PC-3 (cell line): ENCODE results near the gene SAMD8. TPM values are rescaled to one million over a fixed set of nuclear protein-coding genes. Genes with fewer than 3 reads are reported as not detected.

Source experiments
- ATAC-seq: fragments of 200-7000 bp; cut with Tn5 transposase; 2 replicates; pipeline ENCODE4 v1.9.1; 2020; ENCODE audit warnings: mild to moderate bottlenecking, moderate library complexity
- BruUV-seq: library from RNA; stranded (reverse); fragments of 400-500 nt; replicated peaks from 2 replicates; lab custom pipeline; 2021; lab: Mats Ljungman, UMichigan
- CTCF ChIA-PET: fragments of 300-600 bp; sonication (Branson Sonifier 250); formaldehyde crosslinking; loops from one replicate; lab custom pipeline; 2022; ENCODE audit warnings: antibody characterized with exemption; lab: Charles Lee
- POLR2A ChIA-PET: fragments of 300-600 bp; sonication (Branson Sonifier 250); formaldehyde crosslinking; loops from one replicate; lab custom pipeline; 2022; ENCODE audit warnings: antibody characterized with exemption; ENCODE audit not compliant: unreplicated experiment; lab: Charles Lee
- DNase-seq: peaks from one replicate; pipeline ENCODE4 v3.0.0-alpha.2; 2015
- H2AFZ ChIP-seq: fragments of 300-600 bp; sonication (generic); 2 replicates; pipeline ENCODE4 v1.6.0; 2016; ENCODE audit warnings: antibody characterized with exemption, low read length
- H3F3A ChIP-seq: fragments of 300-600 bp; sonication (generic); one replicate; pipeline ENCODE4 v1.6.0; 2017; ENCODE audit warnings: antibody characterized with exemption, low read length, control low read depth, mild to moderate bottlenecking; ENCODE audit not compliant: unreplicated experiment
- H3K27ac ChIP-seq: fragments of 300-600 bp; sonication (generic); 2 replicates; pipeline ENCODE4 v1.5.1; 2016; ENCODE audit warnings: mild to moderate bottlenecking, low read length
- H3K27me3 ChIP-seq: fragments of 300-600 bp; sonication (generic); 2 replicates; pipeline ENCODE4 v1.6.1; 2016; ENCODE audit warnings: low read length, mixed read lengths
- H3K36me3 ChIP-seq: fragments of 300-600 bp; sonication (generic); 2 replicates; pipeline ENCODE4 v1.6.1; 2016; ENCODE audit warnings: low read depth, mixed run types, low read length, mixed read lengths
- H3K4me1 ChIP-seq: fragments of 300-600 bp; sonication (generic); 2 replicates; pipeline ENCODE4 v1.5.1; 2016; ENCODE audit warnings: low read length; ENCODE audit not compliant: insufficient read depth
- H3K4me2 ChIP-seq: fragments of 300-600 bp; sonication (generic); 2 replicates; pipeline ENCODE4 v1.6.0; 2016; ENCODE audit warnings: low read length
- H3K4me3 ChIP-seq: fragments of 300-600 bp; sonication (generic); 2 replicates; pipeline ENCODE4 v1.5.1; 2016; ENCODE audit warnings: mild to moderate bottlenecking, low read length, mixed read lengths
- H3K79me2 ChIP-seq: fragments of 300-600 bp; sonication (generic); 2 replicates; pipeline ENCODE4 v1.6.1; 2017; ENCODE audit warnings: low read length, mixed read lengths
- H3K9ac ChIP-seq: fragments of 300-600 bp; sonication (generic); 2 replicates; pipeline ENCODE4 v1.6.0; 2016; ENCODE audit warnings: mild to moderate bottlenecking, low read length
- H3K9me2 ChIP-seq: fragments of 300-600 bp; sonication (generic); replicated peaks from 2 replicates; pipeline ENCODE4 v1.6.1; 2016; ENCODE audit warnings: mixed run types, low read length, mixed read lengths
- H3K9me3 ChIP-seq: fragments of 300-600 bp; sonication (generic); 2 replicates; pipeline ENCODE4 v1.6.1; 2016; ENCODE audit warnings: low read length, mixed read lengths
- H4K20me1 ChIP-seq: fragments of 300-600 bp; sonication (generic); 2 replicates; pipeline ENCODE4 v1.6.1; 2016; ENCODE audit warnings: low read length, mixed read lengths
- CTCF ChIP-seq: fragments of 300-600 bp; sonication (generic); conservative IDR thresholded peaks from 2 replicates; pipeline ENCODE4 v1.5.1; 2017; ENCODE audit warnings: antibody characterized with exemption, low read depth, mild to moderate bottlenecking, low read length
- EZH2 ChIP-seq: fragments of 300-600 bp; sonication (generic); IDR thresholded peaks from one replicate; pipeline ENCODE4 v1.6.1; 2017; ENCODE audit warnings: antibody characterized with exemption, mild to moderate bottlenecking, low read length; ENCODE audit not compliant: unreplicated experiment
- EZH2phosphoT487 ChIP-seq: fragments of 300-600 bp; sonication (generic); IDR thresholded peaks from 2 replicates; pipeline ENCODE4 v1.6.1; 2018; ENCODE audit warnings: mild to moderate bottlenecking, antibody characterized with exemption, low read length, borderline replicate concordance
- intact Hi-C: fragments of 100-400 bp; cut with micrococcal nuclease; formaldehyde crosslinking; loops from 2 replicates; pipeline ENCODE4 v1.9.0; 2023
- total RNA-seq: library from RNA; depleted of rRNA; stranded (reverse); fragments of >200 nt; gene quantifications from 2 replicates; pipeline ENCODE4 v1.2.3, GENCODE V29; 2014

The SAMD8 gene
- total RNA-seq, 1 experiment from 2014 or later: 47.4 TPM

- Histone ChIP-seq H3K27ac (no peak overlapping the region), H3K36me3 (peaks cover 9% of the 10 kb centered on the region), H3K9me2 (no peaks in the 10 kb centered on the region), H3K27me3 (no peaks in the 10 kb centered on the region), H4K20me1 (peaks cover 13% of the 10 kb centered on the region), H3K4me2 (no peak overlapping the region), H3K4me3 (no peak overlapping the region), H3K9me3 (no peaks in the 10 kb centered on the region), H2AFZ (no peak overlapping the region), H3K4me1 (peaks cover 41% of the 10 kb centered on the region), H3F3A (no peaks in the 10 kb centered on the region), H3K9ac (no peak overlapping the region), H3K79me2 (peaks cover 18% of the 10 kb centered on the region)
- ChIA-PET POLR2A (no interaction called here), CTCF (interaction anchor here (2.0 kb wide), 1 partner anchor 28 kb away, joined by 6 read pairs; the partner anchor contains the start of gene COMTD1)
- intact Hi-C loops: no loop called here
- no peak for ATAC-seq
- TF ChIP-seq EZH2phosphoT487: no peak
- TF ChIP-seq EZH2: no peak
- no peak for TF ChIP-seq CTCF
- no peak for DNase-seq
- no TSS peak for BruUV-seq
Observed at GRCh38 chr10:75207079-75207856, 95.8 kb downstream of the SAMD8 start.

GRCh38 chr10:75207857-75208144 lies 96.3 kb downstream of the SAMD8 start:
- CTCF ChIA-PET: interaction anchor here (2.0 kb wide), 1 partner anchor 28 kb away, joined by 6 read pairs; the partner anchor contains the start of gene COMTD1
- no peak overlapping the region for H2AFZ ChIP-seq
- no peaks in the 10 kb centered on the region for H3K9me2 ChIP-seq
- no peak overlapping the region for H3K27ac ChIP-seq
- H3K4me2 ChIP-seq: 0 out of 2 replicates have a peak overlapping the region, but pooled peaks have one; percentile 1
- peaks cover 23% of the 10 kb centered on the region for H3K79me2 ChIP-seq
- no peaks in the 10 kb centered on the region for H3F3A ChIP-seq
- POLR2A ChIA-PET: interaction anchor here (0.5 kb wide), 1 partner anchor 20 kb away, joined by 4 read pairs; no protein-coding TSS in a partner anchor
- intact Hi-C loops: no loop called here
- H3K4me1 ChIP-seq: peaks cover 41% of the 10 kb centered on the region
- no peak overlapping the region for H3K9ac ChIP-seq
- no peak for ATAC-seq
- H3K9me3 ChIP-seq: no peaks in the 10 kb centered on the region
- TF ChIP-seq EZH2: no peak
- TF ChIP-seq EZH2phosphoT487: no peak
- no peak for TF ChIP-seq CTCF
- BruUV-seq: no TSS peak
- DNase-seq: no peak
- no peak overlapping the region for H3K4me3 ChIP-seq
- H4K20me1 ChIP-seq: peaks cover 19% of the 10 kb centered on the region
- no peaks in the 10 kb centered on the region for H3K27me3 ChIP-seq
- peaks cover 15% of the 10 kb centered on the region for H3K36me3 ChIP-seq

GRCh38 chr10:75208181-75208580 lies 96.7 kb downstream of the SAMD8 start:
- POLR2A ChIA-PET: interaction anchor here (0.5 kb wide), 1 partner anchor 20 kb away, joined by 4 read pairs; no protein-coding TSS in a partner anchor
- Histone ChIP-seq H3K4me1 (peaks cover 41% of the 10 kb centered on the region), H2AFZ (no peak overlapping the region)

More at GRCh38 chr10:75208181-75208580, 96.7 kb downstream of the SAMD8 start:
- Histone ChIP-seq H4K20me1 (peaks cover 23% of the 10 kb centered on the region), H3K27ac (peak overlapping the region; percentile 0; the same call in 1 of the 2 replicates), H3F3A (no peaks in the 10 kb centered on the region), H3K36me3 (peaks cover 18% of the 10 kb centered on the region), H3K4me3 (no peak overlapping the region), H3K9me2 (no peaks in the 10 kb centered on the region), H3K27me3 (no peaks in the 10 kb centered on the region), H3K4me2 (peak overlapping the region; percentile 1; the same call in 1 of the 2 replicates), H3K79me2 (peaks cover 27% of the 10 kb centered on the region), H3K9me3 (no peaks in the 10 kb centered on the region), H3K9ac (no peak overlapping the region)
- CTCF ChIA-PET: interaction anchor here (2.0 kb wide), 1 partner anchor 27 kb away, joined by 6 read pairs; the partner anchor contains the start of gene COMTD1
- intact Hi-C loops: no loop called here
- TF ChIP-seq EZH2phosphoT487 (no peak), EZH2 (no peak), CTCF (no peak)
- no TSS peak for BruUV-seq
- DNase-seq (peak; percentile 70), ATAC-seq (no peak)
